GM12875 (cell line): ENCODE results near the gene JAKMIP1.

ENCODE experiments used
- H3K4me3 ChIP-seq: one replicate; pipeline ENCODE4 v1.5.1; 2011; ENCODE audit warnings: low read depth, low read length, control low read depth
- TF ChIP-seq, protein P1 (sequence below): IDR thresholded peaks from 2 replicates; pipeline ENCODE4 v1.5.1; 2011; ENCODE audit warnings: low read depth, mild to moderate bottlenecking, control low read depth, inconsistent platforms, low read length, moderate library complexity, borderline replicate concordance; ENCODE audit not compliant: insufficient read depth

The JAKMIP1 gene

GRCh38 chr4:6035786-6036185 is 164.6 kb downstream of the JAKMIP1 start:
- no peak overlapping the region for H3K4me3 ChIP-seq
- TF ChIP-seq, protein P1, sequence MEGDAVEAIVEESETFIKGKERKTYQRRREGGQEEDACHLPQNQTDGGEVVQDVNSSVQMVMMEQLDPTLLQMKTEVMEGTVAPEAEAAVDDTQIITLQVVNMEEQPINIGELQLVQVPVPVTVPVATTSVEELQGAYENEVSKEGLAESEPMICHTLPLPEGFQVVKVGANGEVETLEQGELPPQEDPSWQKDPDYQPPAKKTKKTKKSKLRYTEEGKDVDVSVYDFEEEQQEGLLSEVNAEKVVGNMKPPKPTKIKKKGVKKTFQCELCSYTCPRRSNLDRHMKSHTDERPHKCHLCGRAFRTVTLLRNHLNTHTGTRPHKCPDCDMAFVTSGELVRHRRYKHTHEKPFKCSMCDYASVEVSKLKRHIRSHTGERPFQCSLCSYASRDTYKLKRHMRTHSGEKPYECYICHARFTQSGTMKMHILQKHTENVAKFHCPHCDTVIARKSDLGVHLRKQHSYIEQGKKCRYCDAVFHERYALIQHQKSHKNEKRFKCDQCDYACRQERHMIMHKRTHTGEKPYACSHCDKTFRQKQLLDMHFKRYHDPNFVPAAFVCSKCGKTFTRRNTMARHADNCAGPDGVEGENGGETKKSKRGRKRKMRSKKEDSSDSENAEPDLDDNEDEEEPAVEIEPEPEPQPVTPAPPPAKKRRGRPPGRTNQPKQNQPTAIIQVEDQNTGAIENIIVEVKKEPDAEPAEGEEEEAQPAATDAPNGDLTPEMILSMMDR: no peak

GRCh38 chr4:6033381-6033780 is 167.0 kb downstream of the JAKMIP1 start:
- TF ChIP-seq, protein P1: no peak
- no peak overlapping the region for H3K4me3 ChIP-seq

GRCh38 chr4:6032249-6033244 is 167.8 kb downstream of the JAKMIP1 start:
- TF ChIP-seq, protein P1: no peak
- H3K4me3 ChIP-seq: no peak overlapping the region

DNA sequence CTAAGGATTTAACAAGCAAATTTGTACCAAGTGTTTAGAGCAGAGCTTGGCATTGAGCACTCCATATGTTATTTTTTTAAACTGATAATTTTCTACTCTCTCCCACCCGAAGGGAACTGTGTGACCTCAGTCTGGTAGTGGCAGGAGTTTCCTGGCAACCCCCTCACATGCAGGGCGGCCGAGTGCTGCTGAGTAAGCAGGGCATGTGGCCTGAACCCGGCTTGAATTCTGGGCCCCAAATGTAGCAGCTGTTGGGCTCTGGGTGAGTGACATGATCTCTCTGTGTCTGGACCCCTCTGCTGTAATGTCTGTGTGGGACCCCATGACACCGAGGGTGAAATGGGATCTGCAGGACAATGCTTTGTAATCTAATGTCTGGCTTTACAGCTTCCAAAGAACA is 168.5 kb downstream of the JAKMIP1 start:
- TF ChIP-seq, protein P1: no peak
- no peak overlapping the region for H3K4me3 ChIP-seq

- TF ChIP-seq, protein P1: no peak
These were observed 169.7 kb downstream of the JAKMIP1 start for GRCh38 chr4:6030679-6031078.

GRCh38 chr4:6029254-6029653 is 171.1 kb downstream of the JAKMIP1 start:
- no peak overlapping the region for H3K4me3 ChIP-seq
- TF ChIP-seq, protein P1: no peak

More at GRCh38 chr4:6030679-6031078, 169.7 kb downstream of the JAKMIP1 start:
- no peak overlapping the region for H3K4me3 ChIP-seq

DNA sequence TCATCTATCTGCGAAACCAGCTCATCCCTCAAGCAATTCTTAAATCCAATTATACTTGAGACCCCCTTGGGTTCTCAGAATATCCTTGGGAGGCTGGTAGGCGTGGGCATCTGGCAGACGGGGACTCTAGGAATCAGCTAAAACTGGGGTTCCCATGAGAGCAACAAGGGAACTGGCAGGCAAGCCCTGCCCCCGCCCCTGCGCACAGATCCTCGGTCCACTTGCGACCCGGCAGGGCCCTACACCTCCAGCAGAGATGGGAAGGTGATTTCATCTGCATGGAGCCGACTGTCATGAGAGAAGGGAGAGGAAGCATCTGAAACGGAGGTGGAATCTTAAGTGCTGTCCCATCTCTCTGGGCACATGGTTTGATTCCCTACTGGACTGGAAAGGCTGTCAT is 172.2 kb downstream of the JAKMIP1 start:
- TF ChIP-seq, protein P1: no peak
- H3K4me3 ChIP-seq: no peak overlapping the region
